NCI-H82 treated with DMSO at 0.1 percent for 48 hours (cell line): ENCODE results near the gene ZBTB11.
A peak's percentile ranks its signal among the peaks of the same experiment; 100 is the strongest.
"Not testable (repeated sequence)": the region's sequence is repeated elsewhere in the genome, so short reads cannot be mapped to it uniquely, and the experiment has no call there.

Source experiments
- DNase-seq: peaks from one replicate; lab custom pipeline; 2025; ENCODE audit not compliant: unreplicated experiment; lab: John Stamatoyannopoulos, UW

The ZBTB11 gene

GRCh38 chr3:101676765-101677435, at the start of gene ZBTB11:
Gene ZBTB11, minus strand, starts transcription at chr3:101677132. Its CDS starts 218 bp downstream, at chr3:101676914.
- DNase-seq, result no peak

- no peak for DNase-seq
Measured at GRCh38 chr3:101725890-101726275, 49.0 kb upstream of the ZBTB11 start.

GRCh38 chr3:101725194-101725889, 48.4 kb upstream of the ZBTB11 start:
- DNase-seq, result peak; percentile 50

GRCh38 chr3:101724329-101725193, 47.6 kb upstream of the ZBTB11 start, which contains the start of gene CEP97:
Gene CEP97, plus strand, starts transcription at chr3:101724614. Its CDS starts 63 bp downstream, at chr3:101724677.
- peak; percentile 98 for DNase-seq

- DNase-seq, result no peak
Measured at GRCh38 chr3:101722394-101723173, 45.7 kb upstream of the ZBTB11 start.

GRCh38 chr3:101720851-101721840, 44.2 kb upstream of the ZBTB11 start:
- peak; percentile 57 for DNase-seq

- no peak for DNase-seq
Measured at GRCh38 chr3:101719604-101720185, 42.8 kb upstream of the ZBTB11 start.

GRCh38 chr3:101718455-101718854, 41.5 kb upstream of the ZBTB11 start:
- DNase-seq, result no peak

GRCh38 chr3:101709126-101709525, 32.2 kb upstream of the ZBTB11 start:
- DNase-seq, result no peak

GRCh38 chr3:101704639-101705038, 27.7 kb upstream of the ZBTB11 start:
- not testable (repeated sequence) for DNase-seq

GRCh38 chr3:101703169-101703568, 26.2 kb upstream of the ZBTB11 start:
- no peak for DNase-seq

GRCh38 chr3:101702726-101703125, 25.8 kb upstream of the ZBTB11 start:
- DNase-seq, result no peak

GRCh38 chr3:101701696-101702634, 25.0 kb upstream of the ZBTB11 start:
- no peak for DNase-seq

GRCh38 chr3:101695779-101696372, 18.9 kb upstream of the ZBTB11 start:
- no peak for DNase-seq

GRCh38 chr3:101694836-101695235, 17.9 kb upstream of the ZBTB11 start:
- DNase-seq, result not testable (repeated sequence)

GRCh38 chr3:101693540-101693939, 16.6 kb upstream of the ZBTB11 start:
- DNase-seq, result not testable (repeated sequence)
